ENCODE data around the gene ADAM10. TPM values are rescaled to one million over a fixed set of nuclear protein-coding genes. Genes with fewer than 3 reads are reported as not detected.

Gene ADAM10
- total RNA-seq, 1 donor from 2014 or later = 44.6 TPM

DNA sequence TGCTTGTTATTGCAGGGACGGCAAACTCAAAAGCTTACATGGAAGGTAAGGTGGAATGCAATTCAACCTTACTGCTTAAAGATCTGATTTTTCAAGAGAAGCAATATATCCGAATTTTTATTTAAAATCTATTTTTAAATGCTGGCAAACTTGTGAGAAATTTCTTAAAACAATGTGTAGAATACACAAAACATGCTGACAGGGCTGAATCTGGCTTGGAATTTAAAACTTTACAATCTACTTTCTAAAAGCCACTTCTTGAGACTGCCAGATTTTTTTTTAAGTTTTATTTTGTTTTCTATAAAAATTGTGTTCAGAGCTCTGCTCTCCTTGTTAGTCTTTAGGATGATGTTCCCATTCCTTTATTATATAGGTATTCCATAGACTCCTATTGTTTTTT lies 146.7 kb downstream of the ADAM10 start:
- H3K27me3 ChIP-seq = no peaks in the 10 kb centered on the region

DNA sequence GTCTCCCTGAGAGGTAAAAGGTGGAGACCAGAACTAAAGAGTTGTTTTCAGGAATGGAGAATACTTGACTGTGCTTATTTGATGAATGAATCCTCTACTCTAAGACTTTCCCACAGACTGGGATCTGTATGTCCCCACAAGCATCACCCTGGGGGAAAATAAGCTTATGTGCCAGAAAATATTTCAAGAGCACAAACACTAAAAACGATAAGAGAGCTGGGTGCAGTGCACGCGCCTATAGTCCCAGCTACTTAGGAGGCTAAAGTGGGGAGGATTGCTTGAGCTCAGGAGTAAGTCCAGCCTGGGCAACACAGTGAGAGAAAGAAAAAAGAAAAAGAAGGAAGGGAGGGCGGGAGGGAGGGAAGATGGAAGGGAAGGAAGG lies 150.7 kb downstream of the ADAM10 start:
- Histone ChIP-seq H3K36me3 (peaks cover 4 to 22% of the 10 kb centered on the region in 2 donors), H3K4me3 (no peak overlapping the region), H3K27me3 (no peaks in the 10 kb centered on the region), H3K4me1 (no peaks in the 10 kb centered on the region), H3K27ac (no peak overlapping the region), H3K9me3 (no peaks in the 10 kb centered on the region)
- intact Hi-C loops (cut with DNase I) = no loop called here
- DNase-seq (ENCODE audit: low spot score in 2 of 2) = no peak
- TF ChIP-seq, protein P1, sequence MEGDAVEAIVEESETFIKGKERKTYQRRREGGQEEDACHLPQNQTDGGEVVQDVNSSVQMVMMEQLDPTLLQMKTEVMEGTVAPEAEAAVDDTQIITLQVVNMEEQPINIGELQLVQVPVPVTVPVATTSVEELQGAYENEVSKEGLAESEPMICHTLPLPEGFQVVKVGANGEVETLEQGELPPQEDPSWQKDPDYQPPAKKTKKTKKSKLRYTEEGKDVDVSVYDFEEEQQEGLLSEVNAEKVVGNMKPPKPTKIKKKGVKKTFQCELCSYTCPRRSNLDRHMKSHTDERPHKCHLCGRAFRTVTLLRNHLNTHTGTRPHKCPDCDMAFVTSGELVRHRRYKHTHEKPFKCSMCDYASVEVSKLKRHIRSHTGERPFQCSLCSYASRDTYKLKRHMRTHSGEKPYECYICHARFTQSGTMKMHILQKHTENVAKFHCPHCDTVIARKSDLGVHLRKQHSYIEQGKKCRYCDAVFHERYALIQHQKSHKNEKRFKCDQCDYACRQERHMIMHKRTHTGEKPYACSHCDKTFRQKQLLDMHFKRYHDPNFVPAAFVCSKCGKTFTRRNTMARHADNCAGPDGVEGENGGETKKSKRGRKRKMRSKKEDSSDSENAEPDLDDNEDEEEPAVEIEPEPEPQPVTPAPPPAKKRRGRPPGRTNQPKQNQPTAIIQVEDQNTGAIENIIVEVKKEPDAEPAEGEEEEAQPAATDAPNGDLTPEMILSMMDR (IDR thresholded peaks at IDR 0.05) = no peak

More for the DNA sequence above, 146.7 kb downstream of the ADAM10 start:
- peaks cover 0 to 19% of the 10 kb centered on the region in 2 donors for H3K36me3 ChIP-seq
- no peaks in the 10 kb centered on the region for H3K9me3 ChIP-seq
- no peaks in the 10 kb centered on the region for H3K4me1 ChIP-seq
- intact Hi-C loops (cut with DNase I) = no loop called here
- no peak for DNase-seq (ENCODE audit: low spot score in 2 of 2)
- H3K4me3 ChIP-seq = no peak overlapping the region
- TF ChIP-seq, protein P1 (IDR thresholded peaks at IDR 0.05) = no peak
- no peak overlapping the region for H3K27ac ChIP-seq

GRCh38 chr15:58597943-58598828 lies 151.3 kb downstream of the ADAM10 start:
- H3K9me3 ChIP-seq = no peaks in the 10 kb centered on the region
- no peak overlapping the region for H3K4me3 ChIP-seq
- DNase-seq (ENCODE audit: low spot score in 2 of 2) = no peak
- H3K27me3 ChIP-seq = no peaks in the 10 kb centered on the region
- H3K36me3 ChIP-seq = peaks cover 4 to 22% of the 10 kb centered on the region in 2 donors
- H3K27ac ChIP-seq = no peak overlapping the region
- intact Hi-C loops (cut with DNase I) = no loop called here
- no peaks in the 10 kb centered on the region for H3K4me1 ChIP-seq
- TF ChIP-seq, protein P1 (IDR thresholded peaks at IDR 0.05) = no peak

GRCh38 chr15:58595516-58596263 lies 153.8 kb downstream of the ADAM10 start:
- Histone ChIP-seq H3K27ac (no peak overlapping the region), H3K36me3 (peaks cover 4 to 17% of the 10 kb centered on the region in 2 donors), H3K9me3 (no peaks in the 10 kb centered on the region), H3K4me1 (no peaks in the 10 kb centered on the region), H3K27me3 (no peaks in the 10 kb centered on the region), H3K4me3 (no peak overlapping the region)
- intact Hi-C loops (cut with DNase I) = no loop called here
- TF ChIP-seq, protein P1 (IDR thresholded peaks at IDR 0.05) = no peak
- no peak for DNase-seq (ENCODE audit: low spot score in 2 of 2)

- Histone ChIP-seq H3K9me3 (no peaks in the 10 kb centered on the region), H3K27me3 (no peaks in the 10 kb centered on the region), H3K27ac (no peak overlapping the region), H3K36me3 (peaks cover 4 to 17% of the 10 kb centered on the region in 2 donors), H3K4me3 (no peak overlapping the region), H3K4me1 (no peaks in the 10 kb centered on the region)
- no peak for DNase-seq (ENCODE audit: low spot score in 2 of 2)
- TF ChIP-seq, protein P1 (IDR thresholded peaks at IDR 0.05) = no peak
- intact Hi-C loops (cut with DNase I) = no loop called here
Observed at GRCh38 chr15:58594898-58595297, 154.6 kb downstream of the ADAM10 start.
